Measurements from ENCODE around the gene SHOC1.

The SHOC1 gene

DNA sequence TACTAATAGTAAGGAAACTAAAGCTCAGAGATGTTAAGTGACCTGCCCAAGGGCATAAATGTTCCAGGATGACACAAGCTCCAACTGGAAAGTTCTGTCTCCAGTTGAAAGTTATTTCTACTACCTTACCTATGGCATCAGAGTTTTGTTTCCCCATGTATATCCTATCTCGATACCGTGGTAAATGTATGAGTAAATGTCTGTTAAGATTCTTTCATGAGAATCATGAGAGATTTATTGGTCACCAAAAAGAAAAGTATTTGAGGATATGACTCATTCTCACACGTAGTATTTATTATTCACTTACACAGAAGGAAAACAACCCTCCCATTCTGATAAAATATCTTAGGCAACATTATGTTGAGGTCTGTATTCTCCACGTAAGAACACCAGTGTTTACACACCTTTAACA is 11.1 kb upstream of the SHOC1 start:
- TF ChIP-seq, protein P1, sequence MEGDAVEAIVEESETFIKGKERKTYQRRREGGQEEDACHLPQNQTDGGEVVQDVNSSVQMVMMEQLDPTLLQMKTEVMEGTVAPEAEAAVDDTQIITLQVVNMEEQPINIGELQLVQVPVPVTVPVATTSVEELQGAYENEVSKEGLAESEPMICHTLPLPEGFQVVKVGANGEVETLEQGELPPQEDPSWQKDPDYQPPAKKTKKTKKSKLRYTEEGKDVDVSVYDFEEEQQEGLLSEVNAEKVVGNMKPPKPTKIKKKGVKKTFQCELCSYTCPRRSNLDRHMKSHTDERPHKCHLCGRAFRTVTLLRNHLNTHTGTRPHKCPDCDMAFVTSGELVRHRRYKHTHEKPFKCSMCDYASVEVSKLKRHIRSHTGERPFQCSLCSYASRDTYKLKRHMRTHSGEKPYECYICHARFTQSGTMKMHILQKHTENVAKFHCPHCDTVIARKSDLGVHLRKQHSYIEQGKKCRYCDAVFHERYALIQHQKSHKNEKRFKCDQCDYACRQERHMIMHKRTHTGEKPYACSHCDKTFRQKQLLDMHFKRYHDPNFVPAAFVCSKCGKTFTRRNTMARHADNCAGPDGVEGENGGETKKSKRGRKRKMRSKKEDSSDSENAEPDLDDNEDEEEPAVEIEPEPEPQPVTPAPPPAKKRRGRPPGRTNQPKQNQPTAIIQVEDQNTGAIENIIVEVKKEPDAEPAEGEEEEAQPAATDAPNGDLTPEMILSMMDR (IDR thresholded peaks at IDR 0.05): no peak
- Histone ChIP-seq H3K36me3 (no peaks in the 10 kb centered on the region), H3K9me3 (no peaks in the 10 kb centered on the region), H3K4me3 (no peak overlapping the region), H3K4me1 (no peaks in the 10 kb centered on the region), H3K27ac (no peak overlapping the region), H3K27me3 (no peaks in the 10 kb centered on the region)
- intact Hi-C loops (cut with DNase I; ENCODE audit: low total_unique reads): no loop called here
- no peak for DNase-seq

DNA sequence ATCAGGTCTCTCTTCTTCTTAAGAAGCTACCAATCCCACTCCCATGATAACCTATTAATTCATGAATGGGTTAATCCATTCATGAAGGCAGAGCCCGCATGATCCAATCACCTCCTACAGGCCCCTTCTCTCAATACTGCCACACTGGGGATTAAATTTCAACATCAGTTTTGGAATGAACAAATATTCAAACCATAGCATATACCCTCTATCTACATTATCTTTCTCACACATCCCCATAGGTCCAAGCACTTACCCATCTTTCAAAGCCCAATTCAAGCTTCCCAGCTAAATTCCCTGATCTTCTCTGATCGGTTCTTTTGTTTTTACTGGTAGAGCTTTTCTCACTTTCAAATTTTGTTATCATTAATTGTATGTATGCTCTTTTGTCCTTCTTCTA is 10.5 kb upstream of the SHOC1 start:
- H3K27ac ChIP-seq: no peak overlapping the region
- intact Hi-C loops (cut with DNase I; ENCODE audit: low total_unique reads): no loop called here

DNA sequence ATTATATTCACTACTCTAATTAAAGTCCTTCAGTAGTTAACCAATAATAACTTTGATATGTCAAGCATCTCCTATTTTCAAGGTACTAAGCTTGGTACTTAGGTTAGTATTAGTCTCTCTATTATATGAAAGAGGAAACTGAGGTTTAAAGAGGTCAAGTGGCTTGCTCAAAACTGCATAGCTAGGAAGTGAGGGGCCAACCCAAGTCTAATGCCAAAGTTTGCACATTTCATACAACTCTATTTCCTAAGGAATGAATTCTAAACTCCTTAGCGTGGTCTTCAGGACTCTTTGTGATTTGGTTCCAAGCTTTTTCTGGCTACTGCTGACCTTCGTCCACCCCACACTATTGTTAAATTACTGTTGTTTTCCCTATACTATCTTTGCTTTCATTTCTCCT is 9.9 kb upstream of the SHOC1 start:
- Histone ChIP-seq H3K9me3 (no peaks in the 10 kb centered on the region), H3K4me1 (no peaks in the 10 kb centered on the region), H3K27ac (no peak overlapping the region), H3K27me3 (no peaks in the 10 kb centered on the region), H3K4me3 (no peak overlapping the region), H3K36me3 (no peaks in the 10 kb centered on the region)
- TF ChIP-seq, protein P1 (IDR thresholded peaks at IDR 0.05): no peak
- intact Hi-C loops (cut with DNase I; ENCODE audit: low total_unique reads): no loop called here
- DNase-seq: no peak

More for the DNA sequence above, 10.5 kb upstream of the SHOC1 start:
- H3K36me3 ChIP-seq: no peaks in the 10 kb centered on the region
- no peaks in the 10 kb centered on the region for H3K4me1 ChIP-seq
- no peaks in the 10 kb centered on the region for H3K27me3 ChIP-seq
- H3K9me3 ChIP-seq: no peaks in the 10 kb centered on the region
- TF ChIP-seq, protein P1 (IDR thresholded peaks at IDR 0.05): no peak
- H3K4me3 ChIP-seq: no peak overlapping the region
- no peak for DNase-seq

DNA sequence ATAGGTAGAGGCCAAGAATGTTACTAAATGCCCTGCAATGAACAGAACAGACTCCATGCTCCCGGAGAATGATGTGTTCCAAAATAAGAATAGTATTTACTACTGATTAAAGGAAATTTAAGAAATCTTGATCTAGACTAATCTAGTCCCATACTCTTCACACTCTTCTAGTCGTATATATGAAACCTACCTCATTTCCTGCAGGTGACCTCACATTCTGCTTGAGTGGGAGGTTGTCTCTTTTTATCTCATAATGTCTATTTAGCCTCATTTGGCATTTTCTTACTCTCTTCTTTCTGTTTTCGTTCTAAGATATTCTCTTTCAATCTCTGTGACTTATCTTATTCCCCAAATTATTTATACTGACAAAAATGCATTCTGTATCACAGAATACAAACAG is 9.2 kb upstream of the SHOC1 start:
- Histone ChIP-seq H3K4me1 (no peaks in the 10 kb centered on the region), H3K9me3 (no peaks in the 10 kb centered on the region), H3K27me3 (no peaks in the 10 kb centered on the region), H3K36me3 (no peaks in the 10 kb centered on the region), H3K4me3 (no peak overlapping the region), H3K27ac (no peak overlapping the region)
- no peak for DNase-seq
- TF ChIP-seq, protein P1 (IDR thresholded peaks at IDR 0.05): no peak
- intact Hi-C loops (cut with DNase I; ENCODE audit: low total_unique reads): no loop called here

DNA sequence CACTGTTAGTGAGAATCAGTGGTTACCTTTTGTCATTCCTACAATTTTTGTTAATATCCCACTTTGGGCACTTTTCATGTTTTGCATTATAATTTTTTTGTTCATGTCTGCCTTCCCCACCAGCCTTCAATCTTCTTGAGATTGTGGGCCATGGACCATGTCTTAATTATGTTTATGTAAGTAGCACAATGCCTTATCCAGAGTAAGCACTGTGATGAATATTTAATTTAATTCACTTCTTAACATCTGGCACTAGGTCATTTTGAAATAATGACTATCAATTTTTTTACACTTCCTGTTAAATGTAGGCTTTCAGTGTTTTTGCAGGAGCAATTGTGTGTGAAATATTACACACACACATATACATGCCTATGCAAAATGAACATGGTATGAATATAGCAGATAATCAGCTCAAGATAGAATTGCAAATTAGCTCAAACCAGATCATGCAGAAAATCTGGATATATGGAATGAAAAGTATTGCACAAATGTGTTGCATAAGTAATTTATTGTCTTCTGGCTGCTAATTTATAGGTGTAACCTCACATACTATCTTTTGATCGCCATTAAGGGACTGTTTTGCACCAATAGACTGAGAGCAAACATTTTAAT is 5.3 kb upstream of the SHOC1 start:
- TF ChIP-seq, protein P1 (IDR thresholded peaks at IDR 0.05): no peak
- Histone ChIP-seq H3K27ac (no peak overlapping the region), H3K4me3 (no peak overlapping the region), H3K4me1 (no peaks in the 10 kb centered on the region), H3K9me3 (no peaks in the 10 kb centered on the region), H3K27me3 (no peaks in the 10 kb centered on the region), H3K36me3 (peaks cover 0 to 2% (median under 1%) of the 10 kb centered on the region in 3 donors)
- intact Hi-C loops (cut with DNase I; ENCODE audit: low total_unique reads): no loop called here
- no peak for DNase-seq

DNA sequence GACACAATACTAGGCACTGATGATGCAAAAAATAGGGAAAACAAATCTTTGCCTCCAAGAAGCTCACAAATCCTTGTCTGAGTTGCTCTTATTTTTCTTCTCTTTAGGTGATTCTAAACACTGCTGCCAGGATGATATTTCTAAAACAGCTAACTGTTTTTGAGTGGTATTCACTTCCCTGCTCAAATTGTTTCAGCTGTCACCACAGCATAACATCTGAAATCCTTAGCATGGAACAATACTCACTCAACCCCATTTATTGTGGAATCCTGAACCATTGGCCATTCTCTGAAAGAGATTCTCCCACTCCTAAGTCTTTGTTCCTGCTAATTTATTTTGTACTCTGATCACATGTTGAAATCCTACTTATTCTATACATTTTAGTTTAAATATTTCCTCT is 4.8 kb upstream of the SHOC1 start:
- no peaks in the 10 kb centered on the region for H3K9me3 ChIP-seq
- intact Hi-C loops (cut with DNase I; ENCODE audit: low total_unique reads): no loop called here
- DNase-seq: no peak
- peaks cover 0 to 6% (median 4%) of the 10 kb centered on the region in 3 donors for H3K36me3 ChIP-seq
- TF ChIP-seq, protein P1 (IDR thresholded peaks at IDR 0.05): no peak
- no peak overlapping the region for H3K27ac ChIP-seq
- no peak overlapping the region for H3K4me3 ChIP-seq
- no peaks in the 10 kb centered on the region for H3K27me3 ChIP-seq
- no peaks in the 10 kb centered on the region for H3K4me1 ChIP-seq
